Activated CD4-positive, alpha-beta T cell treated with anti-CD3 and anti-CD28 coated beads, Interleukin-2, Interleukin-4, amounts not matched to agents 100 ng/mL and 50 ng/mL, durations not matched to agents 16 hours and 8 hours (primary cell): Measurements from ENCODE around the gene CPA4.
A peak's percentile ranks its signal among the peaks of the same experiment; 100 is the strongest.

Experiments
- DNase-seq: peaks from one replicate; pipeline ENCODE4 v3.0.0-alpha.2; 2020; ENCODE audit warnings: low spot score

The CPA4 gene

DNA sequence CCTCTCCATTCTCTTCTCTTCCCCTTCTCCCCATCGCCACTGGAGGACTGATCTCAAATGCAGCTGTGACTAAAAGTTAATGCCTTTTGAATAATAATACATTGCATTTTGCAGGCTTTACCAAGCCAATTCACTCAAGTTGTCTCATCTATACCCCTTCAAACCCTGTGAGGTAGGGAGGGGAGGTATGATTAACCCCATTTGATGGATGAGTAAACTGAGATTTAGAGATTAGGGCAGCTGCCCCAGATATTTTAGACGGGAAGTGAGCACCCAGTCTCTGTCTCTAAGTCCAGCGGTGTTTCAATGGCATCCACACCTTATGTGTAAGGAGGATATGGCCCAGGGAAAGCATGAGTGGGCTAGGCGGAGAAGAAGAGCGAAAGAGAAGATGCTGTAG lies 52.8 kb downstream of the CPA4 start:
- no peak for DNase-seq

DNA sequence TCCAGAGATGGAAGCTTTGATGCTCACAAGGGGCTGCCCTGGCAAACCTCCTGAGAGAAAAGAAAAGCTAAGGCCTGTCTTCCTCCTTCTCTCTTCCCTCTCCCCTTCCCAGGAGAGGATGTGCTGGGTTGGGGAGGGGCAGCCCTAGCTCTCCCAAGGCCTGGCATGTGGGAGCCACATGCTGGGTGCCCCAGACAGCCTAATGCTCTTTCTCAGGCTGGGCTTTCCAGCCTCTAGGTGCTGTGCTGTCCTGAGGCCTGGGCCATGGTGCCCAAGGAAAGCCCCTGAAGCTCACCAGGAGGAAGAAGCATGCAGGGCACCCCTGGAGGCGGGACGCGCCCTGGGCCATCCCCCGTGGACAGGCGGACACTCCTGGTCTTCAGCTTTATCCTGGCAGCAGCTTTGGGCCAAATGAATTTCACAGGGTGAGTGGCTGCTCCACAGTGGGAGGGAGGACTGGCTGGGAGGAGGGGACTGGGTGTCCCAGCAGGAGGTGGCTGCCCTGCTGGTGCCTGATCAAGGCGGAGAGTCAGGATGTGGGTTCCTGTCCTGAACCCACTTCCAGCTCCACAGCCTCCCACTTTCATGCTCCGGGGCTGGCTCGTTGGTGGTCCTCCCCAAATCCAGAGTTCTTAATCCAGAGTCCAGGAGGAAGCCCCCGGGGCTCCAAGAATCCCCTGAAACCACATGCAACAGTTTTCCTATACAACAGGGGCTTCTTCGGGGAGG lies 53.4 kb downstream of the CPA4 start:
- no peak for DNase-seq

- DNase-seq: no peak
These were observed 54.0 kb downstream of the CPA4 start for GRCh38 chr7:130346941-130347340.

DNA sequence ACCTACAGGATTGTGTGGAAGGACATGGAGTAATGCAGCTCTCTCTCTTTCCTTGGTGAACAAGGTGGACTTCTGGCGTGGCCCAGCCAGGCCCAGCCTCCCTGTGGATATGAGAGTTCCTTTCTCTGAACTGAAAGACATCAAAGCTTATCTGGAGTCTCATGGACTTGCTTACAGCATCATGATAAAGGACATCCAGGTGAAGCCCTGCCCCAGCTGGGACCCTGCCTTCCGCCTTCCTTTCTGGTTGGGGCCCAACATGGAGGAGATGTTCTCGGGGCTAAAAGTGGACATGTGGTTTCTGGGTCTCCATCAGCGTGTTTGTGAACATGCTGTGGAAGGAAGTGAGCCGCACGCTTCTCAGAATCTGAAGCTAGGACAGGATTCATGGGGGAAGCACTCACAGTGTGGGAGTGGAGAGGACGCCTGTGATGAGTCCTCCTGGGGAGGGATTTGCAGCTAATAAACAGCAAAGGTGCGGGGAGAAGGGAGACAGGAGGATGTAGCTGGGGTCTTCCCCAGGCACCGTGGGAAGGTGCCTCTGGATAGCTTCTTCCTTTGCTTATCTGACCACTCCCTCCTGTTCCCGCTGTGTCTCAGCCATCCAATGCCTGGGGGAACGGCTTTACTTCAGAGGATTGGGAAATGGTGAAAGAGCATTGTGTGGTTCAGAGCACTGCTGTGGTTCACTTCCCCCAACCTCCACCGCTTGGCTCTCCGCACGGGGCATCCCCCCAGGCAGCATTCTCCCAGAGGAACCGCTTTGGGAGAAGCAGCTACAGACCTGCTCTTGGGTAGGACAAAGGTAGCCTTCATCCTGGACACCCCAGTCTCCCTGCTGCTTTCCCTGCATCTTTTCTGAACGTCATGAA lies 57.2 kb downstream of the CPA4 start:
- DNase-seq: no peak

DNA sequence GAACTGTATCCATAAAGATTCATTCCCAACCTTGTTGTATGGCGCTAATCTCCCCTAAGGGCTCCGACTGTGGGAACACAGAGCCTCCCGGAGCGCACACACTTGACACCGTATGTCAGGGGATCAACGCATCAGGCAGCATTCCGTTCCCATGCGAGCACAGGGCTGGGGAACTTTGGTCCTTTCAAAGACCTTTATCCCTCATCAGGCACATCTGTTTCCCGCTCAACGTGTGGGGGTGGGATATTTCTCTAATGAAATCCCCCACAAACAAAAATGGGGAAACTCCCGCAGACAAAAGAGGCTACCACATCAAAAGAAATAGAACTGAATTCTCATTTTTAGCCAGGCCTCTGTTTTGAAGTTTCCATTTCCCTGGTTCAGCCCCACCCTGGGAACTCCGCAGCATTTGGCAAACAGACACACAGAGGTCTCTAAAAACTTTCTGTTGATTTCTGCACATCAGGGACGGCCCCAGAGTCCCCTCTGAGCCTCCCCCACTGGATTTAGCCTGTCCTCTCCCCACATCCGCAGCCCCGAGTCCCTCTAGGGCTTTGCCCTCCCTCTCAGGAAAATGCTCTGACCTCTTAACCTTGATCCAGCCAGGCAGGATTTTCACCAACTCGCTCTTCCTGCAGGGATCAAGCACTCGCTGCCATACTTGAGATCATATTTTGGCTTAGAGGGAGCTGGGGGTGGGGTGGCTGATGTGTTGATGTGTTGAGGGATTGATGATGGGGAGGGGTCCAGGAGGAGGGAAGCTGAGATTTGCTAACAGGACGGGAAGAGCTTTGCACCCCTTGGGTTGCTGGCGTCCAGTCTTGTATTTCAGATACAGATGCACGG lies 58.2 kb downstream of the CPA4 start:
- no peak for DNase-seq

GRCh38 chr7:130351791-130352090 lies 58.8 kb downstream of the CPA4 start:
- no peak for DNase-seq

GRCh38 chr7:130352194-130353074 lies 59.5 kb downstream of the CPA4 start:
- no peak for DNase-seq

DNA sequence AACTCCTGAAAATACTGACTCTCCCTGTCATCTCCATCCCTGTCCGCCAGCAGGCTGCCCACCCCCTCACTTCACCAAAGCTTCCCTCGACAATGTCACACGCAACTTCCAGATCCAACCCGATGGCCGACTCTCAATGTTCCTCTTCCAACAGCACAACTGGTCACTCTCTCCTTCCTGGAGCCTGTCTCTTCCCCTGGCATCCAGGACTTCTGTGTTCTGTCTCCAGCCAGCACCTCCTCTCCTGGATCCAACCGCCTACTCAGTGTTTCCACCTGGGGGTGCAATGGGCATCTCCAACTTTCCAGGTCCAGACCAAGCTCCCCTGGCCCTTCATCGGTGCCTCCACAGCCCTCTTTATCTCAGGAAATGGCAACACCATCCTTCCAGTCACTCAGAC lies 60.2 kb downstream of the CPA4 start:
- no peak for DNase-seq

DNA sequence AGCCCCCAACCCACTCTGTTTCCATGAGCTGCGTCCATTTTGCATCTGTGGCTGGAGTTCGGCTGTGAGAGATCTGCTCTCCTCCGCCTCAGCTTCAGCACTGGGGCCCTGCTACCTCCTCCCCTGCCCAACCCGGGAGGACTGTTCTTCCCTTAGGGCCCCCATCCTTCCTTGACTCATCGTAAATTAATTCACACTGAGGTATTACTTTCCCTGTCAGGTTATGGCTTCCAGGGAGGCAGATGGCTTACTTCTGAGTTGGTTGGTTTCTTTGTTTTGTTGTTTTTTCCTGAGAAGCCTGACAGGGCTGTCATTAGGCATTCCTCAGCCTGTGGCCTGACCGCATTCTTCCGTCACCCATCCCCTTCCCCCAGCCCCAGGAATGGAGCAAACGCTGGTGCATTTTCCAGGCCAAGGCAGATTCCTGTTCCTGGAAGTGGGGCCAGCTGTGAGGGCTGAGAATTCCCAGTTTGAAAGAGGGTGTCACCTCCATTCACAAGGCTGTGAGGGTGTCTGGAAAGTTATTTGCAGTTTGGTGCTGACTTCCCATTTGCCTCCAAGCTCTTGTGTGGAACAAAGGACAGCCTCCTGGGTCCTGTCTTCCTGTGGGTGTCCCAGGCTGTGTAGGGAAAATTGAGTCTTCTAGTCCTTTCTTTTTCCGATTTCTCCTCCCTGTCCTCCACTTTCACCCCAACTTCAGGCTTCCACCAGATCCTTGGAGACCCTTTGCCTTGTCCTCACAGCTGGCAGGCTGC lies 63.3 kb downstream of the CPA4 start:
- DNase-seq: no peak

- DNase-seq: no peak
These were observed 64.1 kb downstream of the CPA4 start for GRCh38 chr7:130356876-130357611.

DNA sequence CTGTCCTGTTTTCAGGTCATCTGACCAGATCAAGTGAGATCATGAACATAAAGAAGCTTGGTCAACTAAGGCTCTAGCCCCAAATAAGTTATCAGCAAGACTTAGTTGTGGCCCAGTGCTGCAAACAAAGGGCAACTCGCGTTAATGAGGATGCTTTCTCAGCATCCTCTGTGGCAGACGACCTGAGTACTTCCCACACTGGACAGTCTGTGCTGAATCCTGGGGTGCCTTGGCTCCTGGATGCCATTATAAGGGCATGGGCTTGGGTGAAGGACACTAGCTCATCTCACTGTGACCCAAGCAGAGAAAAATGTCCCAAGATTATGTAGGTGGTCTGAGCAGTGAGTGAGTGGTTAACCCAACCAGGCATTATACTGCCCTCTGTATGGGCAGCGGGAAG lies 65.5 kb downstream of the CPA4 start:
- no peak for DNase-seq

DNA sequence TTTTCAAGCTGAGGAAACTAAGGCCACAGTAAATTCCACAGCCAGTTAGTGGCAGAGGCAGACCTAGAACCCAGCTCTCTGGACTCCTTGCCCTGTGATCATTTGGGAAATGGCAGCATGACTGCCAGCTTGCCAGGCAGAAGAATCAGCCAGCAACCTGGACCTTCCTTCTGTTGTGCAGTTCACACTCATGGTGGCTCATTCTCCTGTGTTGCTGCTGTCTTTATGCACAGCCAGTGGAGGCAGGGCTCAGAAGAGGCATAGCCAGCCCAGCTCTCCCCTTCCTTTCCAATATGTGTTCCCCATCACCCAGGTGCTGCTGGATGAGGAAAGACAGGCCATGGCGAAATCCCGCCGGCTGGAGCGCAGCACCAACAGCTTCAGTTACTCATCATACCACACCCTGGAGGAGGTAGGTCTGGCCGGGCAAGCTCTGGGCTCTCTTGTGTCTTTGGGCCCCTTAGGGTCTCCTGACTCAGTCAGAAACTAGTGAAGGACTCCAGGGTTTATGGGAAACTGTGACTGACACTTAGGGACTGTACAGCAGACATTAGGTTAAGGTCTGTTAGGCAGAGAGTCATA lies 66.4 kb downstream of the CPA4 start:
- no peak for DNase-seq

DNA sequence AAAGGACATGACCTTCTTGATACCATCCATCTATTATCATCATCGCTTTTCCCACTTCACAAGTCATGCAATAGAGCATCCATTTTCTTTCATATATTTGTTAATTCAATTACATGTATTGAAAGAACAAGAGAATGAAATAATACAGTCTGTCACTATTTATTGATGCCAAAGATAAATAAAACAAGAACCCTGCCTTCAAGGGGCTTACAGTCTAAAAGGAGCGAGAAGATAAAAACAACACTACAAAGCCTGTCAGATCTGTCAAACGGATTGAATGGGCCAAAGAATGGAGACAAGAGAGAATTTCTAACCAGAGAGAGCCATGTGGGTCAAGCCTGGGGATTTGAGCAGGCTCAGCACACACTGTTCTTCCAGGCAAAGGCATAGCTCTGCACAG lies 67.6 kb downstream of the CPA4 start:
- DNase-seq: no peak

- DNase-seq: no peak
These were observed 68.7 kb downstream of the CPA4 start for GRCh38 chr7:130361681-130362080.

- DNase-seq: no peak
These were observed 69.4 kb downstream of the CPA4 start for GRCh38 chr7:130362251-130362816.

DNA sequence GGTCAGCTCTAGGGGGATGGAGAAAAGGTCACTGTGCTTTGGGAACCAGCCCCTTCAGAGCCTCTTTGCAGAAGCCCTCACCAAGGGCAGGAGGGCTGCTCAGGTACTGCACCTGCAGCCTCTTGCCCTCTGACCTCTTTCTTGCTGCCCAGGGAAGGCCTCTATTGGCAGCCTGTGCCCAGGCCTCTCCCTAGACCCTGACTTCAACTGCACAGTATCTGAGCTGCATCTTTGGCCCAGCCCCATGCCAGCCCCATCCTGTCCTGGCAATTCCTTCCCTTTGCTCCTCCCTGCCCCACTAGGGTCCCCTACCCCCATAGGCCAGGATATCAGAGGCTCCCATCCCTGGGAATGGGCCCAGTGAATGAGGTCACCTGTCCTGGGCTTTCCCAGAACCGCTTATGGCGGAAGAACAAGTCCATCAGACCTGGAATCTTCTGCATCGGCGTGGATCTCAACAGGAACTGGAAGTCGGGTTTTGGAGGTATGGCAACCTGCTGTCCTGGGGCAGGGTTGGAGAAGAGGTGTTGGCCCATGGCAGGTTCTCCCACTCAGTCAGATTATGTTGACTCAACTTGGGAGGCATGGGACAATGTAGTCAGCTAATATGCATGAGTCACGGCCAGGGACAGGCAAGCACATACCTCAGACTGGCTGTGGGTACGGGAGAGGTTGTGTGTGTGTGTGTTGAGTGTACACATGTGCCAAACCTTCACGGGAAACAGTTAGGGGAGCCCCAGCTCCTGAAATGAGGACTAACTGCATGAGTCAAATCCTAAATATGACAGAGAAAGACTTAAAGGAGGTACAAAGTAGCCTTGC lies 70.3 kb downstream of the CPA4 start:
- peak; percentile 67 for DNase-seq

DNA sequence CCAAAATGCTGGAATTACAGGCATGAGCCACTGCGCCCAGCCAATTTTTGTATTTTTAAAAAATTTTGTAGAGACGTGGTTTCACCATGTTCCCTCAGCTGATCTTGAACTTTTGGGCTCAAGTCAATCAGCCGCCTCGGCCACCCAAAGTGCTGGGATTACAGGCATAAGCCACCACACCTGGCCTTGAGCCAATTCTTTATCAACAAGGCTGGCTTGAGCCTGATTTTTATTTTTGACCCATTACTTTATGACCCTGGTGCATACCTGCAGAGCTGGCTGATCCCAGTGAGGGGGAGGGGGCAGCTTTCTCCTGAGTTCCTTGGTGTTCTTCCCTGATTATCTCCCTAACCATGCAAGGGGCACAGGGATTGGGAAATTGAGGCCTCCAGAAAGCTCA lies 71.5 kb downstream of the CPA4 start:
- no peak for DNase-seq

- DNase-seq: no peak
These were observed 72.1 kb downstream of the CPA4 start for GRCh38 chr7:130365088-130365487.
